K562 (cell line): ENCODE data around the gene SIGLEC7. TPM values are rescaled to one million over a fixed set of nuclear protein-coding genes. Genes with fewer than 3 reads are reported as not detected.

Experiments
- ATAC-seq: fragments of 200-7000 bp; cut with Tn5 transposase; 3 replicates; pipeline ENCODE4 v1.9.1; 2020; ENCODE audit warnings: moderate library complexity
- BruUV-seq: library from RNA; stranded (reverse); fragments of 400-500 nt; replicated peaks from 2 replicates; lab custom pipeline; 2021; lab: Mats Ljungman, UMichigan
- CTCF ChIA-PET: fragments of 300-600 bp; formaldehyde crosslinking; extraction: SDS; loops from one replicate; lab custom pipeline; 2021; ENCODE audit warnings: low intra/inter-chr PET ratio; lab: Yijun Ruan, JAX
- POLR2A ChIA-PET: fragments of 300-600, 350-650 bp; sonication (Branson Sonifier 250); formaldehyde crosslinking; extraction: SDS; loops from one replicate; lab custom pipeline; 2021; ENCODE audit warnings: antibody characterized with exemption, inconsistent platforms; lab: Yijun Ruan, JAX
- DNase-seq, 4 experiments: peaks; one replicate each; pipeline versions ENCODE4 v3.0.0 to v3.0.0-alpha.2; 2011 to 2018; ENCODE audit warnings: low spot score in 3 of 4, mixed read lengths in 3 of 4; ENCODE audit errors: extremely low read depth in 1 of 4
- FAIRE-seq: peaks from 2 replicates; lab custom pipeline; 2011; peaks lifted over from hg19 to GRCh38; lab: Jason Lieb, UNC
- H2AFZ ChIP-seq: 2 replicates; pipeline ENCODE4 v1.6.0; 2011; ENCODE audit warnings: low read depth, low read length, control low read depth, inconsistent platforms
- H3K27ac ChIP-seq: fragments of 200-600 bp; 3 replicates; pipeline ENCODE4 v1.8.0; 2011; ENCODE audit warnings: low read depth, mild to moderate bottlenecking, control low read depth, inconsistent platforms, low read length, moderate library complexity, mixed read lengths; ENCODE audit errors: extremely low read depth
- H3K27me3 ChIP-seq, 2 experiments: fragments of 300-600 bp in 1 of 2; 2 replicates in 1 of 2; 3 replicates in 1 of 2; pipeline versions ENCODE4 v1.6.0 to v1.8.0; 2011; ENCODE audit warnings: inconsistent platforms in 2 of 2, low read length in 2 of 2, mild to moderate bottlenecking in 1 of 2, mixed read lengths in 1 of 2, moderate library complexity in 1 of 2; ENCODE audit not compliant: control insufficient read depth in 2 of 2, insufficient read depth in 2 of 2
- H3K36me3 ChIP-seq: fragments of 300-600 bp; 3 replicates; pipeline ENCODE4 v1.8.0; 2011; ENCODE audit warnings: mild to moderate bottlenecking, low read length, inconsistent platforms; ENCODE audit not compliant: control insufficient read depth, insufficient read depth
- H3K4me1 ChIP-seq, 2 experiments: fragments of 200-600 bp in 1 of 2; replicated peaks in 1 of 2; 2 replicates in 1 of 2; 3 replicates in 1 of 2; pipeline versions ENCODE4 v1.5.1 to v1.8.0; 2011; ENCODE audit warnings: inconsistent platforms in 2 of 2, low read length in 2 of 2, mild to moderate bottlenecking in 1 of 2, mixed read lengths in 1 of 2, moderate library complexity in 1 of 2; ENCODE audit not compliant: control insufficient read depth in 2 of 2, insufficient read depth in 2 of 2
- H3K4me2 ChIP-seq: 2 replicates; pipeline ENCODE4 v1.6.1; 2011; ENCODE audit warnings: low read length, control low read depth, inconsistent platforms, mixed read lengths; ENCODE audit not compliant: insufficient read depth
- H3K4me3 ChIP-seq: fragments of 200-600 bp; sonication (generic), shearing (Covaris generic); 2 replicates; pipeline ENCODE4 v1.5.1; 2016; ENCODE audit warnings: control low read depth, inconsistent platforms
- H3K79me2 ChIP-seq: fragments of 200-600 bp; 3 replicates; pipeline ENCODE4 v1.8.0; 2011; ENCODE audit warnings: low read length, inconsistent platforms; ENCODE audit not compliant: control insufficient read depth, insufficient read depth
- H3K9ac ChIP-seq, 2 experiments: 2 replicates each; pipeline versions ENCODE4 v1.6.0 to v1.6.1; 2011; ENCODE audit warnings: low read depth in 2 of 2, low read length in 2 of 2, control low read depth in 1 of 2, inconsistent platforms in 1 of 2, mild to moderate bottlenecking in 1 of 2, mixed read lengths in 1 of 2; ENCODE audit not compliant: insufficient read depth in 1 of 2
- H3K9me1 ChIP-seq: one replicate; pipeline ENCODE4 v1.6.0; 2011; ENCODE audit warnings: inconsistent platforms, mild to moderate bottlenecking, low read length, moderate library complexity; ENCODE audit not compliant: control insufficient read depth, insufficient read depth
- H3K9me3 ChIP-seq: replicated peaks from 2 replicates; pipeline ENCODE4 v1.5.1; 2011; ENCODE audit warnings: low read depth, low read length, inconsistent platforms; ENCODE audit not compliant: control insufficient read depth, insufficient read depth
- H4K20me1 ChIP-seq: replicated peaks from 2 replicates; pipeline ENCODE4 v1.6.1; 2011; ENCODE audit warnings: low read length, inconsistent platforms, mixed read lengths; ENCODE audit not compliant: control insufficient read depth, insufficient read depth
- EZH2 ChIP-seq: IDR thresholded peaks from 2 replicates; pipeline ENCODE4 v1.6.1; 2012; ENCODE audit warnings: low read depth, mild to moderate bottlenecking, inconsistent platforms, low read length, borderline replicate concordance
- FUS ChIP-seq: fragments of 200-400 bp; formaldehyde crosslinking; optimal IDR thresholded peaks from 2 replicates; pipeline ENCODE3; 2017; ENCODE audit warnings: low read depth, low read length
- KAT7 ChIP-seq: sonication (generic); formaldehyde crosslinking; IDR thresholded peaks from 2 replicates; pipeline ENCODE4 v1.8.0; 2022; ENCODE audit warnings: missing genetic modification reagents, mild to moderate bottlenecking, borderline replicate concordance
- KDM2B ChIP-seq: fragments of 250-450 bp; sonication (Bioruptor Pico); IDR thresholded peaks from 2 replicates; pipeline ENCODE4 v1.8.0; 2021; ENCODE audit warnings: mild to moderate bottlenecking, moderate library complexity
- PCBP2 ChIP-seq: fragments of 200-400 bp; formaldehyde crosslinking; IDR thresholded peaks from 2 replicates; pipeline ENCODE4 v1.6.1; 2018; ENCODE audit warnings: low read length, low read depth, mild to moderate bottlenecking, moderate library complexity; ENCODE audit not compliant: poor library complexity, severe bottlenecking
- PTBP1 ChIP-seq: fragments of 200-400 bp; formaldehyde crosslinking; IDR thresholded peaks from 2 replicates; pipeline ENCODE4 v1.6.1; 2017; ENCODE audit warnings: low read depth, low read length
- RCOR1 ChIP-seq, 2 experiments: IDR thresholded peaks; 2 replicates each; pipeline ENCODE4 v1.6.1; 2012; ENCODE audit warnings: low read depth in 2 of 2, low read length in 2 of 2, borderline replicate concordance in 1 of 2, improper control_type of control experiment in 1 of 2
- SAFB2 ChIP-seq: fragments of 200-400 bp; formaldehyde crosslinking; IDR thresholded peaks from 2 replicates; pipeline ENCODE4 v1.6.1; 2018; ENCODE audit warnings: borderline replicate concordance, low read length, low read depth, moderate library complexity; ENCODE audit not compliant: severe bottlenecking
- SAP30 ChIP-seq: fragments of 200-600 bp; sonication (generic); IDR thresholded peaks from 2 replicates; pipeline ENCODE4 v1.6.1; 2012; ENCODE audit warnings: borderline replicate concordance, low read depth, mild to moderate bottlenecking, moderate library complexity, low read length, control low read depth, inconsistent platforms; ENCODE audit not compliant: insufficient read depth, poor library complexity, severe bottlenecking
- SMARCA4 ChIP-seq: fragments of 450-650 bp; IDR thresholded peaks from 2 replicates; pipeline ENCODE4 v1.6.1; 2016
- TCF15 ChIP-seq: fragments of 250-450 bp; sonication (Bioruptor Pico); IDR thresholded peaks from 2 replicates; pipeline ENCODE4 v1.8.0; 2022; ENCODE audit warnings: moderate library complexity, mild to moderate bottlenecking, inconsistent platforms
- TCFL5 ChIP-seq: fragments of 250-450 bp; sonication (Bioruptor Pico); conservative IDR thresholded peaks from 2 replicates; pipeline ENCODE4 v1.6.1; 2021; ENCODE audit warnings: mild to moderate bottlenecking, moderate library complexity, matching md5 sums
- XRCC4 ChIP-seq: IDR thresholded peaks from one replicate; pipeline ENCODE4 v1.6.1; 2011; ENCODE audit not compliant: insufficient read depth, insufficient read length; ENCODE audit errors: extremely low read depth
- XRCC5 ChIP-seq: fragments of 200-400 bp; formaldehyde crosslinking; IDR thresholded peaks from 2 replicates; pipeline ENCODE4 v1.6.1; 2017; ENCODE audit warnings: low read depth, mild to moderate bottlenecking, low read length
- ZBTB8A ChIP-seq: fragments of 450-650 bp; IDR thresholded peaks from 2 replicates; pipeline ENCODE4 v1.6.1; 2018; ENCODE audit warnings: mild to moderate bottlenecking, moderate library complexity; ENCODE audit not compliant: partially characterized antibody
- ZNF184 ChIP-seq: sonication (generic); formaldehyde crosslinking; IDR thresholded peaks from 2 replicates; pipeline ENCODE4 v1.5.0; 2020; ENCODE audit warnings: missing genetic modification reagents
- ZNF224 ChIP-seq: sonication (generic); formaldehyde crosslinking; IDR thresholded peaks from 2 replicates; pipeline ENCODE4 v1.8.0; 2022; ENCODE audit warnings: mild to moderate bottlenecking, missing genetic modification reagents
- ZNF76 ChIP-seq: fragments of 250-450 bp; sonication (Bioruptor Pico); IDR thresholded peaks from 2 replicates; pipeline ENCODE4 v1.4.0; 2020; ENCODE audit warnings: mild to moderate bottlenecking, moderate library complexity, borderline replicate concordance
- WGBS: fragments of 100-300 bp; shearing (Covaris generic); methylation state at CpG from one replicate; pipeline ENCODE4 v1.1.6; 2016; ENCODE audit warnings: low coverage, mixed read lengths; ENCODE audit not compliant: insufficient coverage; ENCODE audit errors: missing lambda C conversion rate; 5-methylcytosine and 5-hydroxymethylcytosine counted together
- in situ Hi-C: fragments of 300-500 bp; cut with MboI; formaldehyde crosslinking; loops from 4 replicates; pipeline ENCODE4 v1.15.0; 2018; ENCODE audit warnings: inconsistent platforms, mixed read lengths
- intact Hi-C: fragments of 100-400 bp; cut with micrococcal nuclease; formaldehyde crosslinking; loops from 2 replicates; pipeline ENCODE4 v1.14.2; 2022
- polyA plus RNA-seq, 8 experiments: library from polyadenylated mRNA; depleted of rRNA in 4 of 8; stranded (reverse) in 5 of 8; unstranded in 3 of 8; fragments of >200 nt; fragmentation: Nextera tagmentation in 2 of 8; fragmentation: Illumina TruSeq in 1 of 8; extraction: Ambion mirVana in 2 of 8; extraction: Trizol in 1 of 8; gene quantifications; 2 replicates each; pipeline versions ENCODE4 v1.2.1 to v1.2.3, GENCODE V29; 2011 to 2014; ENCODE audit warnings: inconsistent platforms in 1 of 8, missing spikeins in 1 of 8
- total RNA-seq, 7 experiments: library from RNA; depleted of rRNA in 6 of 7; stranded (reverse); fragments of >200 nt in 6 of 7; fragmentation: Illumina TruSeq in 2 of 7; extraction: Trizol in 2 of 7; gene quantifications; 2 replicates each; pipeline versions ENCODE4 v1.2.1 to v1.2.3, GENCODE V29; 2011 to 2021; ENCODE audit warnings: low replicate concordance in 1 of 7
- TF ChIP-seq, protein P1 (sequence below): sonication (generic); formaldehyde crosslinking; IDR thresholded peaks from 2 replicates; pipeline ENCODE4 v1.5.0; 2020; ENCODE audit warnings: missing genetic modification reagents
- TF ChIP-seq, protein P2 (sequence below): fragments of 450-650 bp; IDR thresholded peaks from one replicate; pipeline ENCODE4 v1.6.1; 2018; ENCODE audit warnings: mild to moderate bottlenecking, moderate library complexity; ENCODE audit not compliant: partially characterized antibody

The SIGLEC7 gene
- total and polyA plus RNA-seq, 9 of the 15 experiments (the other 6 are each of a cell fraction or from before 2014, with no cell fraction given): 0.10 to 0.12 TPM; not detected in 7

GRCh38 chr19:51148580-51148979 is 6.5 kb downstream of the SIGLEC7 start:
- no peak overlapping the region for H3K4me3 ChIP-seq
- H3K27me3 ChIP-seq: peaks cover 14 to 51% of the 10 kb centered on the region in 2 experiments
- intact Hi-C loops: no loop called here
- H3K9me3 ChIP-seq: no peaks in the 10 kb centered on the region
- no peaks in the 10 kb centered on the region; the same call in 1 of the 2 replicates for H4K20me1 ChIP-seq
- no TSS peak for BruUV-seq
- H3K9me1 ChIP-seq: no peaks in the 10 kb centered on the region
- H3K4me2 ChIP-seq: no peak overlapping the region
- no peak for TF ChIP-seq SAFB2
- no peak for TF ChIP-seq FUS
- no peak for TF ChIP-seq XRCC5
- no peak for TF ChIP-seq EZH2
- no peak for TF ChIP-seq RCOR1 (IDR thresholded peaks at IDR 0.05; ENCODE audit: borderline replicate concordance in 1 of 2, low read depth in 2 of 2, low read length in 2 of 2)
- no peak for TF ChIP-seq PTBP1
- TF ChIP-seq, protein P1, sequence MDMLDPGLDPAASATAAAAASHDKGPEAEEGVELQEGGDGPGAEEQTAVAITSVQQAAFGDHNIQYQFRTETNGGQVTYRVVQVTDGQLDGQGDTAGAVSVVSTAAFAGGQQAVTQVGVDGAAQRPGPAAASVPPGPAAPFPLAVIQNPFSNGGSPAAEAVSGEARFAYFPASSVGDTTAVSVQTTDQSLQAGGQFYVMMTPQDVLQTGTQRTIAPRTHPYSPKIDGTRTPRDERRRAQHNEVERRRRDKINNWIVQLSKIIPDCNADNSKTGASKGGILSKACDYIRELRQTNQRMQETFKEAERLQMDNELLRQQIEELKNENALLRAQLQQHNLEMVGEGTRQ: no peak
- TF ChIP-seq ZBTB8A: no peak
- no peak for TF ChIP-seq TCF15 (CRISPR knock-in tag)
- TF ChIP-seq SAP30: no peak
- no peak for TF ChIP-seq ZNF184 (CRISPR knock-in tag)
- no peak for TF ChIP-seq ZNF76 (CRISPR knock-in tag)
- TF ChIP-seq KDM2B (CRISPR knock-in tag): no peak
- no peak for TF ChIP-seq KAT7
- TF ChIP-seq XRCC4: no peak
- TF ChIP-seq, protein P2, sequence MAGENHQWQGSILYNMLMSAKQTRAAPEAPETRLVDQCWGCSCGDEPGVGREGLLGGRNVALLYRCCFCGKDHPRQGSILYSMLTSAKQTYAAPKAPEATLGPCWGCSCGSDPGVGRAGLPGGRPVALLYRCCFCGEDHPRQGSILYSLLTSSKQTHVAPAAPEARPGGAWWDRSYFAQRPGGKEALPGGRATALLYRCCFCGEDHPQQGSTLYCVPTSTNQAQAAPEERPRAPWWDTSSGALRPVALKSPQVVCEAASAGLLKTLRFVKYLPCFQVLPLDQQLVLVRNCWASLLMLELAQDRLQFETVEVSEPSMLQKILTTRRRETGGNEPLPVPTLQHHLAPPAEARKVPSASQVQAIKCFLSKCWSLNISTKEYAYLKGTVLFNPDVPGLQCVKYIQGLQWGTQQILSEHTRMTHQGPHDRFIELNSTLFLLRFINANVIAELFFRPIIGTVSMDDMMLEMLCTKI: no peak
- no peak for TF ChIP-seq PCBP2
- no peak for TF ChIP-seq TCFL5
- TF ChIP-seq ZNF224: no peak
- no peak for TF ChIP-seq SMARCA4
- TF ChIP-seq, all 486 proteins: peak for 0
- DNase-seq (no peak), FAIRE-seq (no peak), ATAC-seq (no peak)
- Histone ChIP-seq H3K27ac (no peak overlapping the region), H3K4me1 (peaks cover 2 to 4% of the 10 kb centered on the region in 2 experiments; a peak in 3 of 5 replicates), H3K79me2 (no peaks in the 10 kb centered on the region), H3K9ac (no peak overlapping the region), H3K36me3 (no peaks in the 10 kb centered on the region), H2AFZ (no peak overlapping the region)
- CTCF ChIA-PET: interaction anchor here (1.4 kb wide), 1 partner anchor 10 kb away, joined by 4 read pairs; no protein-coding TSS in a partner anchor
- in situ Hi-C loops: no loop called here
- POLR2A ChIA-PET: interaction anchor here (1.1 kb wide), 1 partner anchor 9 kb away, joined by 5 read pairs; no protein-coding TSS in a partner anchor
- WGBS: 0% methylated on average over 3 of the region's 3 CpGs
